IMR-90 (cell line): ENCODE results near the gene ZNF778.

Experiments
- CTCF ChIP-seq: conservative IDR thresholded peaks from 2 replicates; pipeline ENCODE4 v1.5.1; 2012; ENCODE audit warnings: mild to moderate bottlenecking, low read depth, low read length, improper control_type of control experiment
- FOS ChIP-seq: fragments of 150-350 bp; IDR thresholded peaks from 2 replicates; pipeline ENCODE4 v1.6.1; 2016; ENCODE audit warnings: low read depth, low read length
- POLR2A ChIP-seq: IDR thresholded peaks from 2 replicates; pipeline ENCODE4 v1.6.1; 2012; ENCODE audit warnings: mild to moderate bottlenecking, low read depth, low read length
- RCOR1 ChIP-seq: IDR thresholded peaks from 2 replicates; pipeline ENCODE4 v1.6.1; 2012; ENCODE audit warnings: mild to moderate bottlenecking, low read length, improper control_type of control experiment; ENCODE audit not compliant: insufficient replicate concordance
- USF2 ChIP-seq: fragments of 150-350 bp; IDR thresholded peaks from 2 replicates; pipeline ENCODE4 v1.6.1; 2017; ENCODE audit warnings: mild to moderate bottlenecking, antibody characterized with exemption, low read length, low read depth

- TF ChIP-seq POLR2A (no peak), CTCF (no peak), RCOR1 (no peak), FOS (no peak), USF2 (no peak)
Measured at GRCh38 chr16:89174055-89174827, 43.3 kb upstream of the ZNF778 start.
